Measurements from ENCODE around the gene PAK4.

The PAK4 gene

GRCh38 chr19:39171479-39172465 is 46.2 kb downstream of the PAK4 start:
- H3K27me3 ChIP-seq (ENCODE audit: low read length) = no peaks in the 10 kb centered on the region
- H2AFZ ChIP-seq (ENCODE audit: low read depth, low read length, severe bottlenecking) = no peak overlapping the region
- no peaks in the 10 kb centered on the region for H3K9me2 ChIP-seq (replicated peaks; ENCODE audit: insufficient read depth, low read length)
- no peaks in the 10 kb centered on the region for H3K36me3 ChIP-seq (ENCODE audit: low read length)
- H3K79me2 ChIP-seq (ENCODE audit: insufficient read depth, low read length) = no peaks in the 10 kb centered on the region
- no peaks in the 10 kb centered on the region for H4K20me1 ChIP-seq (ENCODE audit: low read depth, low read length)
- H3K4me3 ChIP-seq (ENCODE audit: insufficient read depth, low read length, poor library complexity, severe bottlenecking) = no peak overlapping the region
- H3K9ac ChIP-seq (ENCODE audit: low read length) = no peak overlapping the region
- TF ChIP-seq EZH2phosphoT487 (conservative IDR thresholded peaks at IDR 0.05; ENCODE audit: low read length) (no peak), CTCF (IDR thresholded peaks at IDR 0.05; ENCODE audit: insufficient read depth, low read length, poor library complexity, severe bottlenecking) (no peak)
- H3K9me3 ChIP-seq (ENCODE audit: insufficient read depth, low read length) = no peaks in the 10 kb centered on the region
- H3K27ac ChIP-seq (ENCODE audit: low read depth, low read length) = no peak overlapping the region
- no peaks in the 10 kb centered on the region for H3F3A ChIP-seq (ENCODE audit: insufficient read depth)
- H3K4me2 ChIP-seq (ENCODE audit: low read depth, low read length, poor library complexity, severe bottlenecking) = no peak overlapping the region

GRCh38 chr19:39172700-39173501 is 47.3 kb downstream of the PAK4 start:
- H3K9ac ChIP-seq (ENCODE audit: low read length) = no peak overlapping the region
- H3F3A ChIP-seq (ENCODE audit: insufficient read depth) = no peaks in the 10 kb centered on the region
- no peaks in the 10 kb centered on the region for H3K9me3 ChIP-seq (ENCODE audit: insufficient read depth, low read length)
- no peaks in the 10 kb centered on the region for H3K79me2 ChIP-seq (ENCODE audit: insufficient read depth, low read length)
- TF ChIP-seq EZH2phosphoT487 (conservative IDR thresholded peaks at IDR 0.05; ENCODE audit: low read length) = no peak
- TF ChIP-seq CTCF (IDR thresholded peaks at IDR 0.05; ENCODE audit: insufficient read depth, low read length, poor library complexity, severe bottlenecking) = no peak
- no peak overlapping the region for H3K27ac ChIP-seq (ENCODE audit: low read depth, low read length)
- H4K20me1 ChIP-seq (ENCODE audit: low read depth, low read length) = no peaks in the 10 kb centered on the region
- no peak overlapping the region for H2AFZ ChIP-seq (ENCODE audit: low read depth, low read length, severe bottlenecking)
- H3K36me3 ChIP-seq (ENCODE audit: low read length) = no peaks in the 10 kb centered on the region
- no peak overlapping the region for H3K4me2 ChIP-seq (ENCODE audit: low read depth, low read length, poor library complexity, severe bottlenecking)
- H3K9me2 ChIP-seq (replicated peaks; ENCODE audit: insufficient read depth, low read length) = no peaks in the 10 kb centered on the region
- no peak overlapping the region for H3K4me3 ChIP-seq (ENCODE audit: insufficient read depth, low read length, poor library complexity, severe bottlenecking)
- H3K27me3 ChIP-seq (ENCODE audit: low read length) = no peaks in the 10 kb centered on the region

GRCh38 chr19:39173502-39173991 is 48.0 kb downstream of the PAK4 start:
- Histone ChIP-seq H3K4me2 (ENCODE audit: low read depth, low read length, poor library complexity, severe bottlenecking) (no peak overlapping the region), H3K27me3 (ENCODE audit: low read length) (no peaks in the 10 kb centered on the region), H3K9me2 (replicated peaks; ENCODE audit: insufficient read depth, low read length) (no peaks in the 10 kb centered on the region), H4K20me1 (ENCODE audit: low read depth, low read length) (no peaks in the 10 kb centered on the region), H3K9me3 (ENCODE audit: insufficient read depth, low read length) (no peaks in the 10 kb centered on the region), H3F3A (ENCODE audit: insufficient read depth) (no peaks in the 10 kb centered on the region), H2AFZ (ENCODE audit: low read depth, low read length, severe bottlenecking) (no peak overlapping the region), H3K9ac (ENCODE audit: low read length) (no peak overlapping the region), H3K36me3 (ENCODE audit: low read length) (no peaks in the 10 kb centered on the region), H3K4me3 (ENCODE audit: insufficient read depth, low read length, poor library complexity, severe bottlenecking) (no peak overlapping the region), H3K79me2 (ENCODE audit: insufficient read depth, low read length) (no peaks in the 10 kb centered on the region), H3K27ac (ENCODE audit: low read depth, low read length) (no peak overlapping the region)
- TF ChIP-seq EZH2phosphoT487 (conservative IDR thresholded peaks at IDR 0.05; ENCODE audit: low read length) (no peak), CTCF (IDR thresholded peaks at IDR 0.05; ENCODE audit: insufficient read depth, low read length, poor library complexity, severe bottlenecking) (no peak)

All from SU-DHL-6 (cell line).